ENCODE data around the gene ANKRD29. TPM values are rescaled to one million over a fixed set of nuclear protein-coding genes. Genes with fewer than 3 reads are reported as not detected.

The ANKRD29 gene
- total RNA-seq, 6 experiments from 2014 or later: 0.13 to 0.50 (median 0.22) TPM

- Mint-ChIP-seq H3K4me3 (no peak overlapping the region), H3K9me3 (no peaks in the 10 kb centered on the region), H3K4me1 (ENCODE audit: low read depth) (peaks cover 40% of the 10 kb centered on the region), H3K27ac (peak overlapping the region; percentile 73), H3K27me3 (ENCODE audit: insufficient read depth) (peaks cover 6% of the 10 kb centered on the region), H3K36me3 (ENCODE audit: low read depth) (no peaks in the 10 kb centered on the region)
- DNase-seq: peak; percentile 78
- TF ChIP-seq CTCF (IDR thresholded peaks at IDR 0.05): no peak
Observed at GRCh38 chr18:23627321-23627720, 35.4 kb downstream of the ANKRD29 start.

- TF ChIP-seq CTCF (IDR thresholded peaks at IDR 0.05): no peak
- H3K27ac Mint-ChIP-seq: peak overlapping the region; percentile 73
- H3K4me3 Mint-ChIP-seq: peak overlapping the region; percentile 31
- H3K9me3 Mint-ChIP-seq: no peaks in the 10 kb centered on the region
- H3K27me3 Mint-ChIP-seq (ENCODE audit: insufficient read depth): peaks cover 7% of the 10 kb centered on the region
- H3K4me1 Mint-ChIP-seq (ENCODE audit: low read depth): peaks cover 37% of the 10 kb centered on the region
- no peaks in the 10 kb centered on the region for H3K36me3 Mint-ChIP-seq (ENCODE audit: low read depth)
- no peak for DNase-seq
Observed at GRCh38 chr18:23626451-23627279, 36.0 kb downstream of the ANKRD29 start.

- Mint-ChIP-seq H3K4me3 (no peak overlapping the region), H3K4me1 (ENCODE audit: low read depth) (peaks cover 35% of the 10 kb centered on the region), H3K36me3 (ENCODE audit: low read depth) (no peaks in the 10 kb centered on the region), H3K27ac (no peak overlapping the region), H3K27me3 (ENCODE audit: insufficient read depth) (peaks cover 18% of the 10 kb centered on the region), H3K9me3 (no peaks in the 10 kb centered on the region)
- no peak for TF ChIP-seq CTCF (IDR thresholded peaks at IDR 0.05)
- no peak for DNase-seq
Observed at GRCh38 chr18:23623040-23623439, 39.7 kb downstream of the ANKRD29 start.

GRCh38 chr18:23619388-23619881 is 43.3 kb downstream of the ANKRD29 start:
- DNase-seq: no peak
- H3K27ac Mint-ChIP-seq: 0 out of 2 replicates have a peak overlapping the region, but pooled peaks have one; percentile 43
- H3K4me3 Mint-ChIP-seq: peak overlapping the region; percentile 77
- H3K9me3 Mint-ChIP-seq: no peaks in the 10 kb centered on the region
- peaks cover 4% of the 10 kb centered on the region; the same call in 1 of the 2 replicates for H3K4me1 Mint-ChIP-seq (ENCODE audit: low read depth)
- H3K36me3 Mint-ChIP-seq (ENCODE audit: low read depth): no peaks in the 10 kb centered on the region
- TF ChIP-seq CTCF (IDR thresholded peaks at IDR 0.05): peak; percentile 22; the same call in 1 of the 2 replicates
- peaks cover 18% of the 10 kb centered on the region for H3K27me3 Mint-ChIP-seq (ENCODE audit: insufficient read depth)

GRCh38 chr18:23618862-23619387 is 43.8 kb downstream of the ANKRD29 start:
- Mint-ChIP-seq H3K4me3 (peak overlapping the region; percentile 77), H3K27me3 (ENCODE audit: insufficient read depth) (peaks cover 18% of the 10 kb centered on the region), H3K9me3 (no peaks in the 10 kb centered on the region), H3K4me1 (ENCODE audit: low read depth) (peaks cover 4% of the 10 kb centered on the region; the same call in 1 of the 2 replicates), H3K27ac (no peak overlapping the region), H3K36me3 (ENCODE audit: low read depth) (no peaks in the 10 kb centered on the region)
- 0 out of 2 replicates have a peak, but pooled peaks have one; percentile 13 for TF ChIP-seq CTCF (IDR thresholded peaks at IDR 0.05)
- DNase-seq: no peak

Measured in HFFc6 (cell line).